CD14-positive monocyte (primary cell): Measurements from ENCODE around the gene DENND1A. TPM values are rescaled to one million over a fixed set of nuclear protein-coding genes. Genes with fewer than 3 reads are reported as not detected.
A peak's percentile ranks its signal among the peaks of the same experiment; 100 is the strongest.

Source experiments
- DNase-seq, 3 donors: peaks; one replicate each; pipeline ENCODE4 v3.0.0-alpha.2; 2011 to 2022
- H2AFZ ChIP-seq: 2 replicates; pipeline ENCODE4 v1.6.0; 2012; ENCODE audit warnings: mild to moderate bottlenecking, low read depth, low read length, inconsistent platforms; ENCODE audit not compliant: insufficient read depth, poor library complexity, severe bottlenecking
- H3K27ac ChIP-seq, 2 donors: 1 replicate in 1 of 2; 2 replicates in 1 of 2; pipeline ENCODE4 v1.5.1; 2012 to 2013; ENCODE audit warnings: low read length in 2 of 2, control low read depth in 1 of 2, inconsistent platforms in 1 of 2, low read depth in 1 of 2, mild to moderate bottlenecking in 1 of 2
- H3K27me3 ChIP-seq, 2 donors: one replicate each; pipeline versions ENCODE4 v1.6.0 to v1.6.1; 2011 to 2013; ENCODE audit warnings: low read length in 2 of 2; ENCODE audit not compliant: control insufficient read depth in 2 of 2, insufficient read depth in 2 of 2
- H3K36me3 ChIP-seq, 2 donors: replicated peaks in 1 of 2; 1 replicate in 1 of 2; 2 replicates in 1 of 2; pipeline versions ENCODE4 v1.5.1 to v1.6.1; 2012 to 2013; ENCODE audit warnings: low read length in 2 of 2, control low read depth in 1 of 2, inconsistent platforms in 1 of 2, mild to moderate bottlenecking in 1 of 2; ENCODE audit not compliant: insufficient read depth in 2 of 2, control insufficient read depth in 1 of 2
- H3K4me1 ChIP-seq, 2 donors: 1 replicate in 1 of 2; 2 replicates in 1 of 2; pipeline versions ENCODE4 v1.5.1 to v1.6.1; 2012 to 2013; ENCODE audit warnings: low read length in 2 of 2, control low read depth in 1 of 2, inconsistent platforms in 1 of 2, mild to moderate bottlenecking in 1 of 2, moderate library complexity in 1 of 2; ENCODE audit not compliant: insufficient read depth in 2 of 2, control insufficient read depth in 1 of 2
- H3K4me2 ChIP-seq: replicated peaks from 2 replicates; pipeline ENCODE3; 2012; ENCODE audit warnings: low read length, moderate library complexity, mild to moderate bottlenecking; ENCODE audit not compliant: poor library complexity, severe bottlenecking; ENCODE audit errors: extremely low read depth
- H3K4me3 ChIP-seq, 3 experiments: fragments of 200-600 bp in 1 of 3; sonication (generic) in 1 of 3; replicated peaks in 1 of 3; 1 replicate in 2 of 3; 2 replicates in 1 of 3; pipeline ENCODE4 v1.5.1; 2011 to 2013; ENCODE audit warnings: low read length in 3 of 3, mild to moderate bottlenecking in 3 of 3, control low read depth in 2 of 3, low read depth in 2 of 3, inconsistent platforms in 1 of 3, moderate library complexity in 1 of 3
- H3K79me2 ChIP-seq: 2 replicates; pipeline ENCODE4 v1.6.0; 2012; ENCODE audit warnings: mild to moderate bottlenecking, control low read depth, inconsistent platforms, low read length, moderate library complexity; ENCODE audit not compliant: insufficient read depth
- H3K9ac ChIP-seq: 2 replicates; pipeline ENCODE4 v1.6.0; 2017; ENCODE audit warnings: low read length, mild to moderate bottlenecking; ENCODE audit not compliant: insufficient read depth, poor library complexity, severe bottlenecking
- H3K9me3 ChIP-seq, 2 donors: replicated peaks in 1 of 2; 1 replicate in 1 of 2; 2 replicates in 1 of 2; pipeline versions ENCODE4 v1.5.1 to v1.6.1; 2012 to 2013; ENCODE audit warnings: low read length in 2 of 2, control low read depth in 1 of 2; ENCODE audit not compliant: control insufficient read depth in 1 of 2, insufficient read depth in 1 of 2
- H4K20me1 ChIP-seq: 2 replicates; pipeline ENCODE4 v1.6.0; 2012; ENCODE audit warnings: mild to moderate bottlenecking, low read length, control low read depth, moderate library complexity; ENCODE audit not compliant: insufficient read depth
- H3K27ac Mint-ChIP-seq, 7 donors: one replicate each; pipeline ENCODE4 v1.8.0; 2020; ENCODE audit warnings: mild to moderate bottlenecking in 7 of 7, mixed read lengths in 7 of 7, moderate library complexity in 6 of 7, inconsistent platforms in 2 of 7
- H3K27me3 Mint-ChIP-seq, 3 donors: one replicate each; pipeline ENCODE4 v1.8.0; 2021 to 2022; ENCODE audit warnings: low read depth in 3 of 3, mild to moderate bottlenecking in 3 of 3, mixed read lengths in 3 of 3, moderate library complexity in 3 of 3, inconsistent platforms in 1 of 3
- H3K36me3 Mint-ChIP-seq, 2 donors: one replicate each; pipeline ENCODE4 v1.8.0; 2020; ENCODE audit warnings: mixed read lengths in 2 of 2, inconsistent platforms in 1 of 2, mild to moderate bottlenecking in 1 of 2
- H3K4me1 Mint-ChIP-seq: one replicate; pipeline ENCODE4 v1.8.0; 2020; ENCODE audit warnings: mild to moderate bottlenecking, mixed read lengths
- H3K4me3 Mint-ChIP-seq, 2 donors: one replicate each; pipeline ENCODE4 v1.8.0; 2020; ENCODE audit warnings: mild to moderate bottlenecking in 2 of 2, mixed read lengths in 2 of 2, moderate library complexity in 1 of 2
- H3K9me3 Mint-ChIP-seq, 7 donors: one replicate each; pipeline ENCODE4 v1.8.0; 2020 to 2022; ENCODE audit warnings: mixed read lengths in 7 of 7, mild to moderate bottlenecking in 6 of 7, moderate library complexity in 6 of 7, inconsistent platforms in 2 of 7
- WGBS: methylation state at CpG from one replicate; pipeline ENCODE4 v1.1.5; 2013; ENCODE audit warnings: missing lambda C conversion rate; ENCODE audit not compliant: insufficient coverage; 5-methylcytosine and 5-hydroxymethylcytosine counted together
- intact Hi-C, 2 donors: fragments of 100-400 bp; cut with micrococcal nuclease; formaldehyde crosslinking; loops; one replicate each; pipeline versions ENCODE4 v1.15.0 to v1.15.1; 2023
- polyA plus RNA-seq, 3 donors: library from polyadenylated mRNA; depleted of rRNA in 1 of 3; unstranded in 2 of 3; stranded (reverse) in 1 of 3; fragments of 300-500 nt in 2 of 3; fragments of >200 nt in 1 of 3; fragmentation: Illumina TruSeq in 2 of 3; gene quantifications; 1 replicate in 2 of 3; 2 replicates in 1 of 3; pipeline ENCODE4 v1.2.3, GENCODE V29; 2012 to 2021
- TF ChIP-seq, protein P1 (sequence below): fragments of 200-600 bp; IDR thresholded peaks from one replicate; pipeline ENCODE4 v1.8.0; 2022; ENCODE audit warnings: antibody characterized with exemption, mild to moderate bottlenecking

Gene DENND1A
- polyA plus RNA-seq, 3 donors: 24.8 to 73.0 (median 29.4) TPM

DNA sequence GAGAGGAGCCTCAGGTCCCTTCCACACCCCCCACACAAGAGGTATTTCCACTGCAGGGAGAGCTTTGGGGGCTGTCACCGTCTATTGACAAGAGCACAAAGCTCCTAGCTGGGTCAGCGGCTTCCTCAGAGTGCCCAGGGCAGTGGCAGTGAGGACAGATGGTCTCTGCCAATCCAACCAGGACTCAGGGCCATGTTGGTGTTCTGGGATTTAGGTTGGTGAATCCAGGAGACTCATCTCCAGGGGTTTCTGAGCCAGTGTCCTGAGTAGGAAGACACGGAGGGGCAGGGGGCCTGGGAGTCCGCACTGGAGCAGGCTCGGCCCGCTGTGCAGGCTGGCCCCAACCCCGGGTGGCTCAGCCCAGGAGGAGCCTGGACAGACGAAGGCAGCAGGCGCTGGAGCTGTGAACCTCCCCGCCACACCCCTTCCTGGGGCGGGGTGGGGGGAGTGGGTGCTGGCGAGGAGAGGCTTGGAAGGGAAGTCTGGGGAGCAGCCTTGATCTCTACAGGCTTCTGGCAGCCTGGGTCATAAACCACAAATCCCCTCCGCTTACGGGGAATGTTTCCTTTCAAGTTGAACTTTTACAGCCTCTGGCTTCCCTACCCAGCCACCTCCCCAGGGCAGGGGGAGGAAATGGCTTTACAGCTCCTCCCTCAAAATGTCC lies 554.3 kb downstream of the DENND1A start:
- peaks cover 17% of the 10 kb centered on the region for H3K4me1 Mint-ChIP-seq
- H3K9ac ChIP-seq: peak overlapping the region; percentile 21
- H3K4me3 ChIP-seq: no peak overlapping the region
- peak overlapping the region in 1 of 2 donors; percentile 63 for H3K4me3 Mint-ChIP-seq
- DNase-seq: no peak
- peaks cover 0 to 9% of the 10 kb centered on the region in 2 donors for H3K4me1 ChIP-seq
- H3K36me3 Mint-ChIP-seq: peaks cover 9 to 15% of the 10 kb centered on the region in 2 donors
- peaks cover 9 to 43% of the 10 kb centered on the region in 2 donors for H3K27me3 ChIP-seq
- peaks cover 29% of the 10 kb centered on the region for H4K20me1 ChIP-seq
- H3K9me3 Mint-ChIP-seq: peaks cover 0 to 3% (median 0%) of the 10 kb centered on the region in 7 donors
- peaks cover 40 to 57% (median 49%) of the 10 kb centered on the region in 3 donors for H3K27me3 Mint-ChIP-seq
- intact Hi-C loops: no loop called here
- peaks cover 2 to 11% of the 10 kb centered on the region in 2 donors for H3K36me3 ChIP-seq
- no peak overlapping the region for H3K4me2 ChIP-seq
- no peak overlapping the region for H3K27ac ChIP-seq
- 34% methylated on average over 4 of the region's 14 CpGs for WGBS
- H3K27ac Mint-ChIP-seq: no peak overlapping the region
- no peaks in the 10 kb centered on the region for H3K9me3 ChIP-seq
- H2AFZ ChIP-seq: no peak overlapping the region
- H3K79me2 ChIP-seq: no peaks in the 10 kb centered on the region
- TF ChIP-seq, protein P1, sequence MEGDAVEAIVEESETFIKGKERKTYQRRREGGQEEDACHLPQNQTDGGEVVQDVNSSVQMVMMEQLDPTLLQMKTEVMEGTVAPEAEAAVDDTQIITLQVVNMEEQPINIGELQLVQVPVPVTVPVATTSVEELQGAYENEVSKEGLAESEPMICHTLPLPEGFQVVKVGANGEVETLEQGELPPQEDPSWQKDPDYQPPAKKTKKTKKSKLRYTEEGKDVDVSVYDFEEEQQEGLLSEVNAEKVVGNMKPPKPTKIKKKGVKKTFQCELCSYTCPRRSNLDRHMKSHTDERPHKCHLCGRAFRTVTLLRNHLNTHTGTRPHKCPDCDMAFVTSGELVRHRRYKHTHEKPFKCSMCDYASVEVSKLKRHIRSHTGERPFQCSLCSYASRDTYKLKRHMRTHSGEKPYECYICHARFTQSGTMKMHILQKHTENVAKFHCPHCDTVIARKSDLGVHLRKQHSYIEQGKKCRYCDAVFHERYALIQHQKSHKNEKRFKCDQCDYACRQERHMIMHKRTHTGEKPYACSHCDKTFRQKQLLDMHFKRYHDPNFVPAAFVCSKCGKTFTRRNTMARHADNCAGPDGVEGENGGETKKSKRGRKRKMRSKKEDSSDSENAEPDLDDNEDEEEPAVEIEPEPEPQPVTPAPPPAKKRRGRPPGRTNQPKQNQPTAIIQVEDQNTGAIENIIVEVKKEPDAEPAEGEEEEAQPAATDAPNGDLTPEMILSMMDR: no peak

DNA sequence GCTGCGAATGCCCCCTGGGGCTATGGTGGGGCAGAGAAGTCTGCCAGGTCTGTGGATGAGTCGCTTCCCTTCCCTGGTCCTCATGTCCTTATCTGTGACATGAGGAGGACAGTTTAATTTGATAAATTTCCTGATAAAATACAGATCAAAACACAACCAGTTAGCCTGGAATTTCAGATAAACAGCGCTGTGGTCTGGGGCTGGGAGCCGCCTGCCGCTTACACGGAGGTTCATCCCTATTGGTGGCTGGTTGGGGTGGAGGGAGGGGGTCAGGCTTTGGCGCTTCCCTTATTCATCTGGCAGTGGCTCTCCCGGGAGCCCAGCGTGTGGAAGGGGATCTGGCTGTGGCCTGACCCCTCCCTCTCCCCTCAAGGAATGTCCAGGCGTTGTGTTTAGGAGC lies 556.0 kb downstream of the DENND1A start:
- Histone ChIP-seq H3K9me3 (no peaks in the 10 kb centered on the region), H3K4me2 (no peak overlapping the region), H3K4me3 (no peak overlapping the region), H3K9ac (no peak overlapping the region), H2AFZ (no peak overlapping the region), H4K20me1 (peaks cover 29% of the 10 kb centered on the region), H3K79me2 (no peaks in the 10 kb centered on the region), H3K27me3 (peaks cover 9 to 43% of the 10 kb centered on the region in 2 donors), H3K36me3 (no peaks in the 10 kb centered on the region), H3K4me1 (peaks cover 0 to 9% of the 10 kb centered on the region in 2 donors), H3K27ac (no peak overlapping the region)
- no peak for DNase-seq
- peaks cover 0 to 5% (median 0%) of the 10 kb centered on the region in 7 donors for H3K9me3 Mint-ChIP-seq
- intact Hi-C loops: no loop called here
- peak overlapping the region in 1 of 2 donors; percentile 63 for H3K4me3 Mint-ChIP-seq
- TF ChIP-seq, protein P1: no peak
- no CpG with 5 or more reads among the region's 10 CpGs for whole genome bisulfite sequencing
- no peak overlapping the region for H3K27ac Mint-ChIP-seq
- H3K36me3 Mint-ChIP-seq: peaks cover 0 to 2% of the 10 kb centered on the region in 2 donors
- H3K4me1 Mint-ChIP-seq: peaks cover 17% of the 10 kb centered on the region
- H3K27me3 Mint-ChIP-seq: peaks cover 44 to 63% (median 56%) of the 10 kb centered on the region in 3 donors
